Type B pancreatic cell (in vitro differentiated cells): ENCODE measurements around the gene REX1BD. TPM values are rescaled to one million over a fixed set of nuclear protein-coding genes. Genes with fewer than 3 reads are reported as not detected.
"Not testable (repeated sequence)": the region's sequence is repeated elsewhere in the genome, so short reads cannot be mapped to it uniquely, and the experiment has no call there.

Experiments used
- DNase-seq: peaks from one replicate; pipeline ENCODE4 v3.0.0; 2021; ENCODE audit warnings: mixed read lengths; ENCODE audit not compliant: unreplicated experiment; ENCODE audit errors: extremely low spot score
- H3K27ac Mint-ChIP-seq: 2 replicates; pipeline ENCODE4 v1.8.0; 2021; ENCODE audit warnings: mild to moderate bottlenecking, mixed read lengths
- H3K27me3 Mint-ChIP-seq: 2 replicates; pipeline ENCODE4 v1.8.0; 2021; ENCODE audit warnings: mixed read lengths
- H3K36me3 Mint-ChIP-seq: 2 replicates; pipeline ENCODE4 v1.8.0; 2021; ENCODE audit warnings: mixed read lengths
- H3K4me1 Mint-ChIP-seq: one replicate; pipeline ENCODE4 v1.8.0; 2021; ENCODE audit warnings: mixed read lengths; ENCODE audit not compliant: unreplicated experiment
- H3K4me3 Mint-ChIP-seq: 2 replicates; pipeline ENCODE4 v1.8.0; 2021; ENCODE audit warnings: mild to moderate bottlenecking, mixed read lengths
- H3K9me3 Mint-ChIP-seq: 2 replicates; pipeline ENCODE4 v1.8.0; 2021; ENCODE audit warnings: mixed read lengths
- long read RNA-seq: library from polyadenylated mRNA; unstranded; transcript quantifications from one replicate; pipeline ENCODE4 v2.0.0, GENCODE V29; 2020
- total RNA-seq: library from RNA; stranded (reverse); gene quantifications from 2 replicates; pipeline ENCODE4 v1.2.1, GENCODE V29; 2021; ENCODE audit warnings: low replicate concordance
- TF ChIP-seq, protein P1 (sequence below): fragments of 200-600 bp; sonication (generic); conservative IDR thresholded peaks from 2 replicates; pipeline ENCODE4 v1.5.0; 2021; ENCODE audit warnings: antibody characterized with exemption, mild to moderate bottlenecking

REX1BD gene
- 54.0 and 63.5 TPM in 2 replicates for total RNA-seq
- long read RNA-seq, transcript REX1BD-205 (4 exons, 1,081 nt), result major isoform, 5 of 22 reads
- long read RNA-seq, transcript REX1BD-202 (5 exons, 702 nt), result major isoform, 5 of 22 reads
- long read RNA-seq, partial matches to known transcripts, result 3 of 22 reads
- long read RNA-seq, other reads (novel, unspliced or antisense), result 2 of 22 reads

DNA sequence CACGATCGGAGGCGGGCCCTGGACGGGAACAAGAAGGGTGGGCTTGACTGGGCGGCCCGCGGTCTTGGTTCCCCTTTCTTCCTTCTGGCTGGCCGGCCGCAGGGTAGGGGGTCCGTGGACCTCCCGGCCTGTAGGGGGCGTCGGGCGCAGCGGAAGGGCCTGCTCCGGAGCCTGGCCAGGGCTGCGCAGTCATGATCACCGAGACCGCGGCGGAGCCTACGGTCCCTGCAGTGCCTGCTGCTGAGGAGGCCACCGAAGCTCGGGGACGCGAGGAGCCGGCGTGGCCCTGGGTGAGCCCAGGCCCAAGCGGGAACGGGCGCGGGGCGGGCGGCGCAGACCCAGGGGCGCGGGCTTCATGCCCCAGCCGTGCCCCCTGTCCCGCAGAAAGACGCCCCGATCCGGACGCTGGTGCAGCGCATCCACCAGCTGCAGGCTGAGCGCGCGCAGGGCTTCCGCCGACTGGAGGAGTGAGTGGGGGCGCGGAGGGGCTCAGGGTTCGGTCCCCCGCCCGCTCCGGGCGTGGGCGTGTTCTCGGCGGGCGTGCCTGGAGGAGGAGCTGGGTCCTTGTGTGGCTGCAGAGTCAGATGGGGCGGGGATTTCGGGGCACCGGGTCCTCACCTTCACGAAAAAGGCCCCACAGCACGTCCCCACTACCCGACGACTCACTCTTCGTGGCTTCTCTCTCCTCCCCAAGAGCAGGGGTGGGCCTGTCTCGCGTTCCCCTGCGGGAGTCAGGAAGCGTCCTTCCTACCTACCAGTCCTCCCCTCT lies at the start of gene REX1BD:
TSS of gene REX1BD (plus strand) at position 188 of the 769 bp plus-strand sequence. CDS start at position 192, 4 bp downstream.
- H3K27ac Mint-ChIP-seq, result peak within 1 kb of the TSS; percentile 93
- peak within 1 kb of the TSS; percentile 93 for H3K4me3 Mint-ChIP-seq
- DNase-seq, result peak; percentile 88
- TF ChIP-seq, protein P1, sequence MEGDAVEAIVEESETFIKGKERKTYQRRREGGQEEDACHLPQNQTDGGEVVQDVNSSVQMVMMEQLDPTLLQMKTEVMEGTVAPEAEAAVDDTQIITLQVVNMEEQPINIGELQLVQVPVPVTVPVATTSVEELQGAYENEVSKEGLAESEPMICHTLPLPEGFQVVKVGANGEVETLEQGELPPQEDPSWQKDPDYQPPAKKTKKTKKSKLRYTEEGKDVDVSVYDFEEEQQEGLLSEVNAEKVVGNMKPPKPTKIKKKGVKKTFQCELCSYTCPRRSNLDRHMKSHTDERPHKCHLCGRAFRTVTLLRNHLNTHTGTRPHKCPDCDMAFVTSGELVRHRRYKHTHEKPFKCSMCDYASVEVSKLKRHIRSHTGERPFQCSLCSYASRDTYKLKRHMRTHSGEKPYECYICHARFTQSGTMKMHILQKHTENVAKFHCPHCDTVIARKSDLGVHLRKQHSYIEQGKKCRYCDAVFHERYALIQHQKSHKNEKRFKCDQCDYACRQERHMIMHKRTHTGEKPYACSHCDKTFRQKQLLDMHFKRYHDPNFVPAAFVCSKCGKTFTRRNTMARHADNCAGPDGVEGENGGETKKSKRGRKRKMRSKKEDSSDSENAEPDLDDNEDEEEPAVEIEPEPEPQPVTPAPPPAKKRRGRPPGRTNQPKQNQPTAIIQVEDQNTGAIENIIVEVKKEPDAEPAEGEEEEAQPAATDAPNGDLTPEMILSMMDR, result peak; percentile 98
- H3K9me3 Mint-ChIP-seq, result no peaks in the 10 kb centered on the region
- no peaks in the 10 kb centered on the region for H3K36me3 Mint-ChIP-seq
- H3K27me3 Mint-ChIP-seq, result peaks cover 23% of the 10 kb centered on the region
- H3K4me1 Mint-ChIP-seq, result peaks cover 14% of the 10 kb centered on the region

DNA sequence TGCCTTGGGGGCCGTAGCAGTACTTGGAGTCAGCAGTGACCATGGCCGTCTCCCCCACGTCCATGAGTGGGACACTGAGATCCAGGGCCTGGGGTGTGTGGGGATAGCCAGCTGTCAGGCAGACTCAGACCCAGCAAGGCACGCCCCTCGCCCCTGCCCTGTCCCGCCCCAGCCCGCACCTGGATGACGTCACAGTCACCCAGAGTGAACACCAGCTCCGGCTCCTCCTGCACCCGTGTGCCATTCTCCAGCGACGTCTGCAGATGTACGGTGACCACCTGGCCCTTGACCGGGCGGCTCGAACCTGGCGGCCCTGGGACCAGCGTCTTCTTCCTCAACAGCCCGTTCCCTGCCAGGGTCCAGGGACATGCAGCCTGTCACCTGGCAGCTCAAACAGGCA lies 49.2 kb upstream of the REX1BD start:
- TF ChIP-seq, protein P1, result no peak
- Mint-ChIP-seq H3K27ac (no peak overlapping the region), H3K4me3 (no peak overlapping the region)

DNA sequence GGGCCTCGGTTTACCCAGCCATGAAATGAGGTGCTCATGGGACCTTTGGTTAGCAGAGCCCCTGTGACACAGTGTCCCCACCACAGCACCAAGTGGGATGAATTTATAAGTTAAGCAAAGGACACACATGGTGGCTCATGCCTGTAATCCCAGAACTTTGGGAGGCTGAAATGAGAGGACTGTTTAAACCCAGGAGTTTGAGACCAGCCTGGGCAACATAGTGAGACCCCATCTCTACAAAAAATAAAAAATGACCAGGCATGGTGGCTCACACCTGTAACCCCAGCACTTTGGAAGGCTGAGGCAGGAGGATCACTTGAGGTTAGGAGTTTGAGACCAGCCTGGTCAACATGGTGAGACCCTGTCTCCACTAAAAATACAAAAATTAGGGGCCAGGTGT lies 48.4 kb upstream of the REX1BD start:
- H3K9me3 Mint-ChIP-seq, H3K27ac Mint-ChIP-seq, H3K27me3 Mint-ChIP-seq, DNase-seq, H3K4me1 Mint-ChIP-seq, H3K36me3 Mint-ChIP-seq: not testable (repeated sequence)
- peak overlapping the region; percentile 59 for H3K4me3 Mint-ChIP-seq

More for the DNA sequence above, 49.2 kb upstream of the REX1BD start:
- H3K27me3 Mint-ChIP-seq, result no peaks in the 10 kb centered on the region
- H3K9me3 Mint-ChIP-seq, result no peaks in the 10 kb centered on the region
- peaks cover 6% of the 10 kb centered on the region for H3K36me3 Mint-ChIP-seq
- DNase-seq, result no peak
- H3K4me1 Mint-ChIP-seq, result no peaks in the 10 kb centered on the region

DNA sequence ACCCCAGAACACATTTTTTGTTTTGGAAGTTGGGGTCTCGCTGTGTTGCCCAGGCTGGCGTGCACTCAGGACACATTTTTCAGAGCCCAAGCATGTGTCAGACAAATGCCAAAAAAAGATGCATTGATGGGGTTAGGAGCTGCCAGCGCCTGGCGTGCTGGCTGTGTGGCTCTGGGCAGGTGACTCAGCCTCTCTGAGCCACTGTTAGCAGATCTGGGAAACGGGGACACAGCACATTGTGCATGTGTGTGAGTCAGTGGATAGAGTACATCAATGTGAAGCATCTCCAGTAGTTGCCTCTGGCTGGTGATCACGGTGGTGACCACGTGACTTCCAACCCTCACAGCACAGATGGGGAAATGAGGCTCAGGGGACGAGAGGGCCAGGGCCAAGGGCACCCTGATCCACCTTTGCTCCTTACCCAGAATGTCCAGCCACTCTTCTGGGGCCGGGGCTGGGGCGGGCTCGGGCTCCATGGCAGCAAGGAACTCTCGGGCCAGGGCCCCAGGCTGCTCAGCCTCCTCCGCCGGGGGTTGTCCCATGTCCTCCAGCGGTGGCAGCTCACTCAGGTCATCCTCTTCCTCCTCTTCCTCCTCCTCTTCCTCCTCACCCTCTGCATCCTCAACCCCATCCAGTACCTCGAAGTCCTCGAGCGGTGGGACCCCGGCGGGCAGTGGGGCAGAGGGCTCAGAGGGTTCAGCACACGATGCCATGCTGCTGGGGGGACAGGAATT lies 47.2 kb upstream of the REX1BD start:
- H3K4me3 Mint-ChIP-seq, result peak overlapping the region; percentile 59
- no peaks in the 10 kb centered on the region for H3K27me3 Mint-ChIP-seq
- H3K9me3 Mint-ChIP-seq, result no peaks in the 10 kb centered on the region
- no peak for DNase-seq
- TF ChIP-seq, protein P1, result no peak
- no peak overlapping the region for H3K27ac Mint-ChIP-seq
- H3K36me3 Mint-ChIP-seq, result peaks cover 4% of the 10 kb centered on the region
- no peaks in the 10 kb centered on the region for H3K4me1 Mint-ChIP-seq

DNA sequence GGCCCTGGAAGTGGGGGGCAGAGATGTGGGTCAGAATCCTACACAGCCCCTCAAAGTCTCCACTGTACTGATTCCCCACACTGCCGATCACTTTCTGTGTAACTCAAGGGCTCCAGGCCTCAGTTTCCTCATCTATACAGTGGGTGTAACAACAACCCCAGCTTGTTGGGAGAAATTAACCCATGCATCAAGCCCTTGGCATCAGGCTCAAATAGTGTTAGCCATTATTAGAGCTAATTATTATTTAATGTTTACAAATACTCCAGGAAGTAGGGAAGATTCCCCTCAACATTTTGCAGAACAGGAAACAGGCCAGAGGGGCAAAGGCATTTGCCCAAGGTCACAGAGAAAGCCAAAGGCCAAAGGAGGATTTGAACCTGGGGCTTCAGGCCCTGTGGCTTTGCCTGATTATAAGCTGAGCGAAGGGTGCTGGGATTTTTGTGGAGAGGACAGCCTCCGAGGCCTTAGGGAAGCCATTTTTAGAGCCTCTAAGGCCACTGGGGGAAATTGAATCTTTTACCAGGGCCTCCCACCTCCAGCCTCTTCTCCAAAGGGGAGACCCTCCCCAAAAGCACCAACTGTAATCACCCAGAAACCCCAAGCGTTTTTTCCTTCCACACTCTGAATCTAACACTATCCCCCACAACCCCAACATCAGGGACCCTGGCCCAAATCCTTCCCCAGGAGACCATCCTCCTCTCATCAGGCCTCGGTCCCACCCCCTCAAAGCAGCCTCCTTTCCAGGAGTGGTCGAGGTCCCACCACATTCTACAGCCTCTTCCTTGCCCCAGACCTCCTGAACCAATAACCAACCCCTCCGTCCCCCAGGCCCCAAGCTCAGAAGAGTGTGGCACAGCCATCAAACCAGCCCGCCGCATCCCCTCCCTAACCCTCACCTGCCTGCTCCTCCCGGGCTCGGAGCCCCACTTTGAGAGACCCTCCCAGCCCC lies 46.3 kb upstream of the REX1BD start:
- TF ChIP-seq, protein P1, result no peak
- Mint-ChIP-seq H3K27ac (peak overlapping the region; percentile 80), H3K9me3 (no peaks in the 10 kb centered on the region), H3K27me3 (no peaks in the 10 kb centered on the region), H3K36me3 (no peaks in the 10 kb centered on the region), H3K4me3 (peak overlapping the region; percentile 89), H3K4me1 (no peaks in the 10 kb centered on the region)
- no peak for DNase-seq
